HEK293 (cell line): Measurements from ENCODE around the gene MYCN.

Experiments
- GLIS2 ChIP-seq: fragments of 450-650 bp; formaldehyde crosslinking; IDR thresholded peaks from 2 replicates; pipeline ENCODE4 v1.5.1; 2016; ENCODE audit warnings: missing biosample characterization, missing genetic modification characterization
- INSM2 ChIP-seq: fragments of 450-650 bp; formaldehyde crosslinking; IDR thresholded peaks from 2 replicates; pipeline ENCODE4 v1.5.1; 2016; ENCODE audit warnings: missing biosample characterization, missing genetic modification characterization
- KLF7 ChIP-seq: fragments of 450-650 bp; formaldehyde crosslinking; IDR thresholded peaks from 2 replicates; pipeline ENCODE4 v1.5.1; 2016; ENCODE audit warnings: missing biosample characterization, missing genetic modification characterization, borderline replicate concordance
- PRDM6 ChIP-seq: fragments of 450-650 bp; formaldehyde crosslinking; IDR thresholded peaks from 2 replicates; pipeline ENCODE4 v1.5.1; 2017; ENCODE audit warnings: missing biosample characterization, missing genetic modification characterization
- RBAK ChIP-seq: fragments of 450-650 bp; formaldehyde crosslinking; IDR thresholded peaks from 2 replicates; pipeline ENCODE4 v1.5.1; 2016; ENCODE audit warnings: missing biosample characterization, missing genetic modification characterization
- REPIN1 ChIP-seq: fragments of 450-650 bp; formaldehyde crosslinking; IDR thresholded peaks from 2 replicates; pipeline ENCODE4 v1.5.1; 2017; ENCODE audit warnings: missing biosample characterization, missing genetic modification characterization, low read depth
- SP3 ChIP-seq: fragments of 450-650 bp; formaldehyde crosslinking; IDR thresholded peaks from 2 replicates; pipeline ENCODE4 v1.5.1; 2016; ENCODE audit warnings: missing biosample characterization, missing genetic modification characterization
- TCF7L2 ChIP-seq: IDR thresholded peaks from 2 replicates; pipeline ENCODE4 v1.6.1; 2011; ENCODE audit warnings: low read depth, mild to moderate bottlenecking, inconsistent platforms, low read length, moderate library complexity, borderline replicate concordance
- TSHZ1 ChIP-seq: fragments of 450-650 bp; formaldehyde crosslinking; IDR thresholded peaks from 2 replicates; pipeline ENCODE4 v1.5.1; 2016; ENCODE audit warnings: missing biosample characterization, missing genetic modification characterization, borderline replicate concordance
- WT1 ChIP-seq: fragments of 450-650 bp; formaldehyde crosslinking; IDR thresholded peaks from 2 replicates; pipeline ENCODE4 v1.5.1; 2016; ENCODE audit warnings: missing biosample characterization, missing genetic modification characterization
- ZBTB21 ChIP-seq: fragments of 450-650 bp; formaldehyde crosslinking; IDR thresholded peaks from 2 replicates; pipeline ENCODE4 v1.5.1; 2017; ENCODE audit warnings: missing biosample characterization, missing genetic modification characterization
- ZBTB49 ChIP-seq: fragments of 450-650 bp; formaldehyde crosslinking; IDR thresholded peaks from 2 replicates; pipeline ENCODE4 v1.5.1; 2016; ENCODE audit warnings: missing biosample characterization, missing genetic modification characterization, low read depth
- ZNF10 ChIP-seq: fragments of 450-650 bp; formaldehyde crosslinking; IDR thresholded peaks from 2 replicates; pipeline ENCODE4 v1.5.1; 2017; ENCODE audit warnings: missing biosample characterization, missing genetic modification characterization
- ZNF155 ChIP-seq: fragments of 450-650 bp; formaldehyde crosslinking; IDR thresholded peaks from 2 replicates; pipeline ENCODE4 v1.5.1; 2016; ENCODE audit warnings: missing biosample characterization, missing genetic modification characterization
- ZNF16 ChIP-seq: fragments of 450-650 bp; formaldehyde crosslinking; IDR thresholded peaks from 2 replicates; pipeline ENCODE4 v1.5.1; 2016; ENCODE audit warnings: low read depth, missing biosample characterization, missing genetic modification characterization
- ZNF2 ChIP-seq: fragments of 450-650 bp; formaldehyde crosslinking; IDR thresholded peaks from 2 replicates; pipeline ENCODE4 v1.5.1; 2016; ENCODE audit warnings: missing biosample characterization, missing genetic modification characterization
- ZNF221 ChIP-seq: fragments of 450-650 bp; formaldehyde crosslinking; IDR thresholded peaks from 2 replicates; pipeline ENCODE4 v1.5.1; 2017; ENCODE audit warnings: missing biosample characterization, missing genetic modification characterization, borderline replicate concordance
- ZNF239 ChIP-seq: fragments of 450-650 bp; formaldehyde crosslinking; IDR thresholded peaks from 2 replicates; pipeline ENCODE4 v1.5.1; 2016; ENCODE audit warnings: missing biosample characterization, missing genetic modification characterization
- ZNF248 ChIP-seq: fragments of 450-650 bp; formaldehyde crosslinking; IDR thresholded peaks from 2 replicates; pipeline ENCODE4 v1.5.1; 2017; ENCODE audit warnings: missing biosample characterization, missing genetic modification characterization
- ZNF311 ChIP-seq: fragments of 450-650 bp; formaldehyde crosslinking; IDR thresholded peaks from 2 replicates; pipeline ENCODE4 v1.5.1; 2017; ENCODE audit warnings: missing biosample characterization, missing genetic modification characterization, borderline replicate concordance
- ZNF324 ChIP-seq: fragments of 450-650 bp; formaldehyde crosslinking; IDR thresholded peaks from 2 replicates; pipeline ENCODE4 v1.5.1; 2016; ENCODE audit warnings: missing biosample characterization, missing genetic modification characterization
- ZNF341 ChIP-seq: fragments of 450-650 bp; formaldehyde crosslinking; IDR thresholded peaks from 2 replicates; pipeline ENCODE4; 2016; ENCODE audit warnings: low read depth, missing biosample characterization, missing genetic modification characterization
- ZNF362 ChIP-seq: fragments of 450-650 bp; formaldehyde crosslinking; IDR thresholded peaks from 2 replicates; pipeline ENCODE4 v1.5.1; 2016; ENCODE audit warnings: missing biosample characterization, missing genetic modification characterization
- ZNF366 ChIP-seq: fragments of 450-650 bp; formaldehyde crosslinking; conservative IDR thresholded peaks from 2 replicates; pipeline ENCODE4 v1.5.1; 2016; ENCODE audit warnings: missing biosample characterization, missing genetic modification characterization
- ZNF488 ChIP-seq: fragments of 450-650 bp; formaldehyde crosslinking; IDR thresholded peaks from 2 replicates; pipeline ENCODE4 v1.5.1; 2016; ENCODE audit warnings: missing biosample characterization, missing genetic modification characterization
- ZNF530 ChIP-seq: fragments of 450-650 bp; formaldehyde crosslinking; IDR thresholded peaks from 2 replicates; pipeline ENCODE4 v1.5.1; 2016; ENCODE audit warnings: low read depth, missing biosample characterization, missing genetic modification characterization
- ZNF544 ChIP-seq: fragments of 450-650 bp; formaldehyde crosslinking; IDR thresholded peaks from 2 replicates; pipeline ENCODE4 v1.5.0; 2017; ENCODE audit warnings: missing biosample characterization, missing genetic modification characterization
- ZNF549 ChIP-seq: fragments of 450-650 bp; IDR thresholded peaks from 2 replicates; pipeline ENCODE4 v1.5.1; 2018; ENCODE audit warnings: missing biosample characterization, missing genetic modification characterization, mild to moderate bottlenecking, inconsistent platforms, moderate library complexity
- ZNF629 ChIP-seq: fragments of 450-650 bp; formaldehyde crosslinking; IDR thresholded peaks from 2 replicates; pipeline ENCODE4 v1.5.1; 2017; ENCODE audit warnings: missing biosample characterization, missing genetic modification characterization
- ZNF785 ChIP-seq: fragments of 450-650 bp; formaldehyde crosslinking; IDR thresholded peaks from 2 replicates; pipeline ENCODE4 v1.5.1; 2016; ENCODE audit warnings: missing biosample characterization, missing genetic modification characterization

The MYCN gene

GRCh38 chr2:15939854-15940660, at the start of gene MYCN (continued):
- no peak for TF ChIP-seq ZBTB49 (tag by site-specific recombination)
- TF ChIP-seq ZNF2 = peak; percentile 57; the same call in 1 of the 2 replicates
- TF ChIP-seq PRDM6 (tag by site-specific recombination) = no peak
- no peak for TF ChIP-seq ZNF488 (tag by site-specific recombination)
- no peak for TF ChIP-seq ZNF324 (tag by site-specific recombination)
- TF ChIP-seq ZNF530 (tag by site-specific recombination) = no peak
- no peak for TF ChIP-seq ZNF785
- TF ChIP-seq GLIS2 (tag by site-specific recombination) = peak; percentile 65
- TF ChIP-seq ZBTB21 (tag by site-specific recombination) = no peak
- TF ChIP-seq ZNF155 (tag by site-specific recombination) = no peak
- TF ChIP-seq ZNF366 = no peak
- TF ChIP-seq ZNF544 (tag by site-specific recombination) = no peak
- TF ChIP-seq KLF7 = no peak
- TF ChIP-seq ZNF16 (tag by site-specific recombination) = no peak
- TF ChIP-seq TSHZ1 = no peak
- TF ChIP-seq ZNF629 (tag by site-specific recombination) = no peak
- no peak for TF ChIP-seq ZNF549
- peak; percentile 57 for TF ChIP-seq SP3 (tag by site-specific recombination)
- TF ChIP-seq ZNF341 (tag by site-specific recombination) = peak; percentile 69
- TF ChIP-seq RBAK (tag by site-specific recombination) = no peak
- no peak for TF ChIP-seq ZNF239 (tag by site-specific recombination)
- TF ChIP-seq ZNF10 (tag by site-specific recombination) = no peak
- TF ChIP-seq ZNF311 (tag by site-specific recombination) = no peak
- TF ChIP-seq WT1 (tag by site-specific recombination) = no peak
- TF ChIP-seq ZNF248 (tag by site-specific recombination) = no peak
- TF ChIP-seq INSM2 = no peak
- no peak for TF ChIP-seq TCF7L2
- TF ChIP-seq ZNF362 (tag by site-specific recombination) = no peak
- TF ChIP-seq REPIN1 (tag by site-specific recombination) = no peak
- no peak for TF ChIP-seq ZNF221 (tag by site-specific recombination)
